Measurements from ENCODE around the gene RAE1. TPM values are rescaled to one million over a fixed set of nuclear protein-coding genes. Genes with fewer than 3 reads are reported as not detected.

Gene RAE1
- total and polyA plus RNA-seq, 2 of the 8 experiments (the other 6 are each of a cell fraction or from before 2014, with no cell fraction given) = 35.9 to 44.9 TPM

DNA sequence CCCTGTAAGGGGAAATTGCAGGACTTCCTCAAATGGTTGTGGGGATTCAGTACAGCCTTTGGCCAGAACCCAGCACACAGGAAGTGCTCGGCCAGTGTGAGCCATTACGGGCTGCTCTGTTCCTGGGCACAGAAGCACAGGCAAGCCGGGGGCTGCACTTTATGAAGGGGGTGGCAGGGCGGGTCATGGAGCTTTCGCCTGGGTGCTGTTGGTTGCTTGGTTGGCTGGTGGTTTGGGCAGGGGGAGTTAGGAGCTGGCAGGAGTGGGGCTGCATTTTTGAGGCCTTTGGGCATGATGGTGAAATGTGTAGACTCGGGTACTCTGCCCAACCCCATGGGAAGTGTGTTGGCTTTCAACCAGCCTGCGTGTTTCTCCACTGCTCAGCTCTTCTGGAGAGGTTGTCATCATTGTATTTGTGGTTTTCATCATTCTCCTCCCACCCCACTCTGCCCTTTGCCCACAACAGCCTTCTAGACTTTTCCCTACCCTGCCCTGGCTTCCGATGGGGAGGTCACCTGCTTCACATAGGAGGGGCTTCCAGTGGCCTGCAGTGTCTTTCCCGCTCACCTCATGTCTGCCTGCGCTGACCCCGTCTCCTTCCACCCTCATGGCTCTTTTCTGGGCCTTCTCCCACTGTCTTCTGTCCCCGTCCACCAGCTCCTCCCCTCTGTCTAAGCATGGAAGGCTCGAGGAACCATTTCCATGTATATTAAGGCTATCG is 24.0 kb downstream of the RAE1 start:
- H3K23me2 ChIP-seq (ENCODE audit: low read depth, low read length) = no peaks in the 10 kb centered on the region
- H2BK5ac ChIP-seq (ENCODE audit: low read depth, low read length) = no peak overlapping the region
- ChIA-PET CTCF (ENCODE audit: partially characterized antibody) (interaction anchor here (0.6 to 1.6 kb wide), 3 partner anchors 9 to 859 kb away, joined by 4 to 7 read pairs (median 4); no protein-coding TSS in a partner anchor), POLR2A (ENCODE audit: partially characterized antibody) (interaction anchor here (1.0 to 3.0 kb wide), 3 partner anchors 12 to 23 kb away, joined by 3 to 11 read pairs (median 3); no protein-coding TSS in a partner anchor)
- H3K23ac ChIP-seq (ENCODE audit: insufficient read length) = no peak overlapping the region
- H3K27me3 ChIP-seq (replicated peaks in 1 of 4; ENCODE audit: control insufficient read depth in 3 of 4, extremely low read depth in 1 of 4, insufficient read depth in 3 of 4, low read length in 3 of 4) = no peaks in the 10 kb centered on the region; a peak in 1 of 7 replicates
- no peak overlapping the region for H2BK120ac ChIP-seq (replicated peaks; ENCODE audit: low read depth, low read length)
- H4K20me1 ChIP-seq (replicated peaks in 1 of 2; ENCODE audit: control insufficient read depth in 1 of 2, insufficient read depth in 2 of 2, low read length in 2 of 2) = peaks cover 2% of the 10 kb centered on the region in 2 experiments
- no peak overlapping the region for H4K8ac ChIP-seq (ENCODE audit: extremely low read depth, insufficient read depth, low read length)
- FAIRE-seq = no peak
- H3K4ac ChIP-seq (replicated peaks; ENCODE audit: insufficient read length, low read depth, low read length) = no peak overlapping the region
- WGBS, 2 experiments (ENCODE audit: extremely low coverage in 1 of 2, insufficient coverage in 1 of 2, insufficient read length in 1 of 2, insufficient replicate concordance in 2 of 2, low coverage in 1 of 2, low lambda C conversion rate in 2 of 2, missing lambda C conversion rate in 1 of 2) = 91% methylated on average over 14 of the region's 14 CpGs; no CpG with 5 or more reads in 1 of the 2 experiments
- H3K56ac ChIP-seq (replicated peaks; ENCODE audit: insufficient read length, low read depth, low read length) = no peak overlapping the region
- no peak overlapping the region for H2BK20ac ChIP-seq (ENCODE audit: low read length)
- no peaks in the 10 kb centered on the region for H3K79me2 ChIP-seq (ENCODE audit: control insufficient read depth in 1 of 2, insufficient read depth in 2 of 2, low read length in 2 of 2)
- H2AK5ac ChIP-seq (ENCODE audit: low read depth, low read length) = no peak overlapping the region
- H2BK15ac ChIP-seq (ENCODE audit: low read length) = no peak overlapping the region
- H3K9ac ChIP-seq (replicated peaks in 1 of 4; ENCODE audit: extremely low read depth in 1 of 4, low read depth in 3 of 4, low read length in 3 of 4) = no peak overlapping the region
- peaks cover 20 to 65% (median 53%) of the 10 kb centered on the region in 4 experiments; a peak in 7 of 8 replicates for H3K36me3 ChIP-seq (ENCODE audit: control insufficient read depth in 2 of 4, insufficient read depth in 4 of 4, low read length in 3 of 4)
- H3K79me1 ChIP-seq (ENCODE audit: low read depth, low read length) = 0 out of 2 replicates have a peak, but pooled peaks cover 3% of the 10 kb centered on the region
- 0 out of 2 replicates have a peak overlapping the region, but pooled peaks have one; percentile 4 for H3K27ac ChIP-seq (ENCODE audit: low read depth, low read length)
- no peak overlapping the region for H4K91ac ChIP-seq (replicated peaks; ENCODE audit: insufficient read length, low read length)
- DNase-seq (ENCODE audit: low read depth in 1 of 2, low spot score in 2 of 2) = no peak
- no peak overlapping the region for H2AFZ ChIP-seq (ENCODE audit: low read length)
- no peak overlapping the region for H2BK12ac ChIP-seq (ENCODE audit: low read depth, low read length)
- peaks cover 0 to 10% (median 3%) of the 10 kb centered on the region in 4 experiments; a peak in 3 of 7 replicates for H3K4me1 ChIP-seq (replicated peaks in 1 of 4; ENCODE audit: control insufficient read depth in 3 of 4, insufficient read depth in 4 of 4, low read length in 3 of 4)
- H3K4me3 ChIP-seq (ENCODE audit: extremely low read depth in 1 of 4, insufficient read depth in 2 of 4, low read depth in 3 of 4, low read length in 4 of 4) = no peak overlapping the region
- H3K9me3 ChIP-seq (ENCODE audit: insufficient read depth in 2 of 2, low read depth in 1 of 2, low read length in 1 of 2) = no peaks in the 10 kb centered on the region
- H3K4me2 ChIP-seq (ENCODE audit: insufficient read depth in 1 of 2, low read depth in 2 of 2, low read length in 2 of 2) = no peak overlapping the region
- H3K14ac ChIP-seq (ENCODE audit: insufficient read length) = no peak overlapping the region
- H4K5ac ChIP-seq (ENCODE audit: insufficient read length, low read depth, low read length) = no peak overlapping the region
- H3K18ac ChIP-seq (ENCODE audit: extremely low read depth, low read length) = no peak overlapping the region
- TF ChIP-seq, protein P1, sequence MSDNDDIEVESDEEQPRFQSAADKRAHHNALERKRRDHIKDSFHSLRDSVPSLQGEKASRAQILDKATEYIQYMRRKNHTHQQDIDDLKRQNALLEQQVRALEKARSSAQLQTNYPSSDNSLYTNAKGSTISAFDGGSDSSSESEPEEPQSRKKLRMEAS (IDR thresholded peaks at IDR 0.05) = no peak
- TF ChIP-seq, protein P2, sequence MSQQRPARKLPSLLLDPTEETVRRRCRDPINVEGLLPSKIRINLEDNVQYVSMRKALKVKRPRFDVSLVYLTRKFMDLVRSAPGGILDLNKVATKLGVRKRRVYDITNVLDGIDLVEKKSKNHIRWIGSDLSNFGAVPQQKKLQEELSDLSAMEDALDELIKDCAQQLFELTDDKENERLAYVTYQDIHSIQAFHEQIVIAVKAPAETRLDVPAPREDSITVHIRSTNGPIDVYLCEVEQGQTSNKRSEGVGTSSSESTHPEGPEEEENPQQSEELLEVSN (IDR thresholded peaks at IDR 0.05) = no peak
- no peak for TF ChIP-seq CTBP2 (IDR thresholded peaks at IDR 0.05; ENCODE audit: borderline replicate concordance, insufficient read depth, insufficient read length, low read length)
- no peak for TF ChIP-seq BRCA1 (IDR thresholded peaks at IDR 0.05; ENCODE audit: low read depth, low read length)
- no peak for TF ChIP-seq RXRA (IDR thresholded peaks at IDR 0.05; ENCODE audit: insufficient read depth, low read depth, low read length)
- TF ChIP-seq KDM1A (IDR thresholded peaks at IDR 0.05; ENCODE audit: borderline replicate concordance, low read length) = no peak
- TF ChIP-seq SIX5 (IDR thresholded peaks at IDR 0.05; ENCODE audit: low read depth, low read length) = no peak
- TF ChIP-seq POLR2AphosphoS5 (IDR thresholded peaks at IDR 0.05; ENCODE audit: low read depth, low read length) = no peak
- TF ChIP-seq TEAD4 (IDR thresholded peaks at IDR 0.05; ENCODE audit: low read depth, low read length) = no peak
- no peak for TF ChIP-seq RAD21 (IDR thresholded peaks at IDR 0.05 in 1 of 2, conservative IDR thresholded peaks at IDR 0.05 in 1 of 2; ENCODE audit: low read depth in 2 of 2, low read length in 2 of 2)
- no peak for TF ChIP-seq NANOG (IDR thresholded peaks at IDR 0.05; ENCODE audit: insufficient read depth, low read depth, low read length, poor library complexity, severe bottlenecking)

All from H1 (cell line).